HG03521 (cell line): Measurements from ENCODE around the gene C12orf75.
"Not testable (repeated sequence)": the region's sequence is repeated elsewhere in the genome, so short reads cannot be mapped to it uniquely, and the experiment has no call there.

Source experiments
- ATAC-seq: cut with Tn5 transposase; IDR thresholded peaks from one replicate; pipeline ENCODE4 v1.9.1; 2021; ENCODE audit warnings: mild to moderate bottlenecking, moderate library complexity; ENCODE audit not compliant: unreplicated experiment

C12orf75 gene

GRCh38 chr12:105309384-105309783, 21.1 kb upstream of the C12orf75 start:
- ATAC-seq = not testable (repeated sequence)

- ATAC-seq = not testable (repeated sequence)
These were observed 19.9 kb upstream of the C12orf75 start for GRCh38 chr12:105310476-105311085.

GRCh38 chr12:105311936-105312335, 18.6 kb upstream of the C12orf75 start:
- ATAC-seq = not testable (repeated sequence)

- not testable (repeated sequence) for ATAC-seq
These were observed 16.7 kb upstream of the C12orf75 start for GRCh38 chr12:105313755-105314154.

GRCh38 chr12:105315130-105315529, 15.4 kb upstream of the C12orf75 start:
- ATAC-seq = no peak

- no peak for ATAC-seq
These were observed 14.8 kb upstream of the C12orf75 start for GRCh38 chr12:105315726-105316125.

GRCh38 chr12:105316931-105317852, 13.3 kb upstream of the C12orf75 start:
- no peak for ATAC-seq

- ATAC-seq = no peak
These were observed 12.4 kb upstream of the C12orf75 start for GRCh38 chr12:105317942-105318621.

GRCh38 chr12:105318651-105319483, 11.6 kb upstream of the C12orf75 start:
- no peak for ATAC-seq

GRCh38 chr12:105319691-105320209, 10.7 kb upstream of the C12orf75 start:
- ATAC-seq = no peak

GRCh38 chr12:105321125-105321524, 9.4 kb upstream of the C12orf75 start:
- ATAC-seq = no peak

GRCh38 chr12:105322070-105322469, 8.4 kb upstream of the C12orf75 start:
- no peak for ATAC-seq

GRCh38 chr12:105324704-105325103, 5.8 kb upstream of the C12orf75 start:
- ATAC-seq = no peak

- ATAC-seq = no peak
These were observed 5.4 kb upstream of the C12orf75 start for GRCh38 chr12:105325117-105325516.

GRCh38 chr12:105329926-105330282, 587 bp upstream of the C12orf75 start:
- ATAC-seq = peak; percentile 3

GRCh38 chr12:105330931-105331804, 677 bp downstream of the C12orf75 start:
- ATAC-seq = peak; percentile 5

- no peak for ATAC-seq
These were observed 1.3 kb downstream of the C12orf75 start for GRCh38 chr12:105331805-105332251.

- not testable (repeated sequence) for ATAC-seq
These were observed 1.8 kb downstream of the C12orf75 start for GRCh38 chr12:105332286-105332685.

- no peak for ATAC-seq
These were observed 2.4 kb downstream of the C12orf75 start for GRCh38 chr12:105332925-105333324.
